GM12872 (cell line): ENCODE results near the gene DNAJB8.

Experiments
- CTCF ChIP-seq: IDR thresholded peaks from 3 replicates; pipeline ENCODE4 v1.5.1; 2011; ENCODE audit warnings: low read depth, mild to moderate bottlenecking, low read length, moderate library complexity; ENCODE audit not compliant: insufficient read depth

DNAJB8 gene

GRCh38 chr3:128448491-128448890 lies 18.2 kb downstream of the DNAJB8 start:
- no peak for TF ChIP-seq CTCF

GRCh38 chr3:128447561-128448013 lies 19.1 kb downstream of the DNAJB8 start:
- TF ChIP-seq CTCF = no peak

GRCh38 chr3:128446821-128447220 lies 19.9 kb downstream of the DNAJB8 start:
- TF ChIP-seq CTCF = no peak

GRCh38 chr3:128445357-128445756 lies 21.3 kb downstream of the DNAJB8 start:
- TF ChIP-seq CTCF = no peak

GRCh38 chr3:128443771-128444170 lies 22.9 kb downstream of the DNAJB8 start:
- no peak for TF ChIP-seq CTCF

GRCh38 chr3:128442949-128443348 lies 23.7 kb downstream of the DNAJB8 start:
- no peak for TF ChIP-seq CTCF

- TF ChIP-seq CTCF = no peak
These were observed 24.6 kb downstream of the DNAJB8 start for GRCh38 chr3:128442070-128442469.

- TF ChIP-seq CTCF = no peak
These were observed 27.5 kb downstream of the DNAJB8 start for GRCh38 chr3:128439226-128439625.
